HL-60 (cell line): ENCODE measurements around the gene ZFR2.
"Not testable (repeated sequence)": the region's sequence is repeated elsewhere in the genome, so short reads cannot be mapped to it uniquely, and the experiment has no call there.

Source experiments
- DNase-seq, 2 experiments: peaks; one replicate each; pipeline ENCODE4 v3.0.0-alpha.2; 2010 to 2020; ENCODE audit warnings: low read depth in 1 of 2, low spot score in 1 of 2
- H3K27ac ChIP-seq: fragments of 250-450 bp; sonication (Bioruptor Pico); replicated peaks from 2 replicates; pipeline ENCODE4 v1.5.1; 2020; ENCODE audit warnings: mild to moderate bottlenecking, moderate library complexity
- H3K27me3 ChIP-seq: fragments of 250-450 bp; sonication (Bioruptor Pico); 2 replicates; pipeline ENCODE4 v1.5.1; 2021; ENCODE audit warnings: mild to moderate bottlenecking, moderate library complexity; ENCODE audit not compliant: insufficient read depth, poor library complexity, severe bottlenecking
- H3K4me3 ChIP-seq: replicated peaks from 2 replicates; pipeline ENCODE4 v1.5.1; 2011; ENCODE audit warnings: mild to moderate bottlenecking, control low read depth, low read length; ENCODE audit not compliant: insufficient read depth
- CTCF ChIP-seq: IDR thresholded peaks from one replicate; pipeline ENCODE4 v1.5.1; 2011; ENCODE audit warnings: low read length, control low read depth, inconsistent platforms; ENCODE audit not compliant: insufficient read depth
- GABPA ChIP-seq: IDR thresholded peaks from 2 replicates; pipeline ENCODE4 v1.6.1; 2012; ENCODE audit warnings: low read depth
- POLR2AphosphoS5 ChIP-seq: IDR thresholded peaks from 2 replicates; pipeline ENCODE4 v1.6.1; 2012; ENCODE audit warnings: low read depth
- REST ChIP-seq: IDR thresholded peaks from 2 replicates; pipeline ENCODE4 v1.6.1; 2012; ENCODE audit warnings: low read depth; ENCODE audit not compliant: insufficient replicate concordance
- SPI1 ChIP-seq: IDR thresholded peaks from 2 replicates; pipeline ENCODE4 v1.6.1; 2012; ENCODE audit warnings: low read depth, mild to moderate bottlenecking, borderline replicate concordance

The ZFR2 gene

GRCh38 chr19:3767050-3767449 is 101.8 kb downstream of the ZFR2 start:
- H3K27me3 ChIP-seq, result no peaks in the 10 kb centered on the region
- no peak overlapping the region for H3K27ac ChIP-seq
- H3K4me3 ChIP-seq, result no peak overlapping the region
- DNase-seq, result no peak
- TF ChIP-seq CTCF (no peak), SPI1 (no peak), POLR2AphosphoS5 (no peak), GABPA (no peak), REST (no peak)

- TF ChIP-seq SPI1, result no peak
- TF ChIP-seq REST, result no peak
- no peak for TF ChIP-seq GABPA
- no peak for TF ChIP-seq POLR2AphosphoS5
- no peak for TF ChIP-seq CTCF
- DNase-seq, result peak in 1 of 2 experiments; percentile 7
- Histone ChIP-seq H3K4me3 (no peak overlapping the region), H3K27me3 (no peaks in the 10 kb centered on the region), H3K27ac (no peak overlapping the region)
Observed at GRCh38 chr19:3766520-3766919, 102.3 kb downstream of the ZFR2 start.

- H3K4me3 ChIP-seq, H3K27me3 ChIP-seq, DNase-seq, H3K27ac ChIP-seq: not testable (repeated sequence)
Observed at GRCh38 chr19:3765757-3766156, 103.1 kb downstream of the ZFR2 start.

- H3K27ac ChIP-seq, result no peak overlapping the region
Observed at GRCh38 chr19:3765121-3765520, 103.7 kb downstream of the ZFR2 start.

More at GRCh38 chr19:3765121-3765520, 103.7 kb downstream of the ZFR2 start:
- H3K27me3 ChIP-seq, result no peaks in the 10 kb centered on the region
- TF ChIP-seq GABPA (no peak), CTCF (no peak), POLR2AphosphoS5 (no peak), SPI1 (no peak), REST (no peak)
- no peak for DNase-seq
- H3K4me3 ChIP-seq, result no peak overlapping the region
